Activated gamma-delta T cell treated with anti-CD3 and anti-CD28 coated beads, Interleukin-2, amount 50 U/mL, for 16 hours (primary cell): ENCODE results near the gene ST3GAL4.
A peak's percentile ranks its signal among the peaks of the same experiment; 100 is the strongest.

Source experiments
- DNase-seq: peaks from one replicate; pipeline ENCODE4 v3.0.0-alpha.2; 2020; ENCODE audit warnings: low read depth

The ST3GAL4 gene

DNA sequence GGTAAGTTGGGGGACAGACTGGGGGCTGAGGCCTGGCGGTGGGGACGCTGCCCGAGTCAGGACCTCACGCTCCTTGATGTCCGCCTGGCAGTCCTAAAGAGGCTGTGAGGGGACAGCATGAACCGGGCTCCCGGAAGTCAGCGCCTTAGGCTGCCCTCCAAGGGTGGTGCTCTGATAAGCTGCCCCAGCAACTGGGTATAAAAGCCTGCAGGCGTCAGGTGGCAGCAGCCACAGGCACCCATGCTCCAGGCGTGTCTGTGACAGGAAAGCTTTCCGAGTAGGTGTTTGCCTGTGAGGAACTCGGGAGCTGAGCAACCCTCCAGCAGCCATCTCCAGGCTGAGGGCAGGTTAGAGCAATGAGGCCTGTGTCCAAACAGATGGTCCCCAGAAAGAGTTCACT lies 53.0 kb downstream of the ST3GAL4 start:
- no peak for DNase-seq

DNA sequence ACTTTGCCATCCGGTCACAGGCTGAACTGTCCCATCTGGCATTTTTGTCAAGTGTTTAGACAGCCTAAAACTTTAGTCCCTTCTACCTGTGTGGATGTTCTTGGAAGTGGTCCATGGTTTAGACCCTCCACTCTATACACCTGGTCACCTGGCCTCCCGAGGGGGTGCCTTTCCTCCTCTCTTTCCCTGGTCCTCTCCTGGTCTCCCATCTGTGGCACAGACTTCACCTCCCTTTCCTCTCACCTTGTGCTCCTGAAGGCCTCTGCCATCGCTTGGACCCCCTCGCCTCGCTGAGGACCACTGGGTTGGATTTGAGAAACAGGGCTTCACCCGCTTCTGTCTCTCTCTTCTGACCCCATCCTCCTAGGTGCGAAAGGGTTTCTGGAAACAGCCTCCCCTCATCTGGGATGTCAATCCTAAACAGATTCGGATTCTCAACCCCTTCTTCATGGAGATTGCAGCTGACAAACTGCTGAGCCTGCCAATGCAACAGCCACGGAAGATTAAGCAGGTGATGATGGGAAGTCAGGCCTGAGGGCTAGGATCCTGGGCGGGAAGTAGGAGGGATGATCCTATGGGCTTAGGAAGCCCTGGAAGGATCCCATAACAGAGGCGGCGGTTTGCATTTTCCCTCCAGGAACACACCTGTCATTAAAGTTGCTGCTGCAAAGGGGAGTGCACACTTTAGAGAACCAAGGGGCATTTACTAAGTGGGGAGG lies 53.6 kb downstream of the ST3GAL4 start:
- no peak for DNase-seq

DNA sequence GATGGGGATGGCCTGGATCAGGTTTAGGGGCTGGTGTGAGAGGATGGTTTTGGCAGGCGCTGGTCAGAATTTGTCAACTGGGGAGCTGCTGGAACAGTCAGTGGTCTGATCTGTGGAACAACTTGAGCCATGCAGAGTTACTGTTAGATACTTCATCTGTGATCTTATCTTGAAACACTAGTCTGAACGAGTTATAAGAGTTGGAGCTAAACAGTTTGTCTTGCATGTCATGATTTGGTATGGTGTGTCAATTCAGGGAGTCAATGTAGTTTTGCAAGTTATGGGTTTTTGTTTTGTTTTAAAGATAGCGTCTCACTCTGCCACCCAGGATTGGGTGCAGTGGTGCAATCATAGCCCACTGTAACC lies 54.1 kb downstream of the ST3GAL4 start:
- DNase-seq: no peak

DNA sequence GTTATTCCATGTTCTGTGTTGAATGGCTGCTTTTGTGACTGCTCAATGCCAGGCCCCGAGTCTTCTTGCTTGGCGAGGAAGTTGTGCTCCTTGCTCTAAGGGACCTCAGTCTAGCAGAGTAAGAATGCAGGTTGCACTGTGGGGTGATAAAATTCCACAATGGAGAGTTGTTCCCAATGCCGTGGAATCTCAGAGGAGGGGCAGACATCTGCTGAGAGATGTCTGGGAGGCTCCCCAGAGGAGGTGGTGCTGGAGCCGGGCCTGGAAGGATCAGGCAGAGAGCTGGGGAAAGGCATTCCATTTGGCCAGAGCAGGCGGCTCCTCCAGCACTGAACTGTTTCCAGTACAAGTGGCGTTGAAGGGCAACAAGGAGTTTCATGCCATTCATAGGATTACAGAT lies 55.2 kb downstream of the ST3GAL4 start:
- DNase-seq: no peak

DNA sequence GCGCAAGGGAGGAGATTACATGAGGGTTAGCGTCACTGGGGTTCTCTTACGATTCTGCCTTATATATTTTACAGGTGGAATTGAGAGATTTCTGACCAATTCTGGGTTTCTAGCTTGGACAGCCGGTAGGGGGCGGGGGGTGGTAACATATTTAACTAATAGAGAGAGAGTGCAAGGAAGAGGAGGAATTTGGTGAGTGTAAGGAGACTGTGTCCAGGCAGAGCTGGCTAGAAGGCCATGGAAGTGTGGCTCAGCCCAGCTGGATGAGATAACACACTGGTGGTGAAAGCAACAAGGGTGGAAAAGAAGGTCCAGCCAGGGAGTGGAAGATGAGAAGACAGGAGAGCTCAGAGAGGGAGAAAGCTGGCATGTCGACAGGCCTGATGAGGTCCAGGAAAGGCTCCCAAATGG lies 56.5 kb downstream of the ST3GAL4 start:
- DNase-seq: no peak

DNA sequence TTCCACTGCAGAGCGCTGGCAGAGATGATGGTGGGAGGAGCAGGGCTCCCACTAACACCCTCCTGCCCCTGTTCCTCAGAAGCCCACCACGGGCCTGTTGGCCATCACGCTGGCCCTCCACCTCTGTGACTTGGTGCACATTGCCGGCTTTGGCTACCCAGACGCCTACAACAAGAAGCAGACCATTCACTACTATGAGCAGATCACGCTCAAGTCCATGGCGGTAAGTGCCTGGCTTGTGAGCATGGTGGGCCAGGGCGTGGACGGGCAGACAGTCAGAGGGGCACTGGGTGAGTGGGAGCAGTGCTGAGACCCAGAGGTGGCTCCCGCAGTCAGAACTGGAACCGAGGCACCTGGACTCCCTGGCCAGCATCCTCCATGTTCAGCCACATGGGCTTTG lies 57.9 kb downstream of the ST3GAL4 start:
- no peak for DNase-seq

DNA sequence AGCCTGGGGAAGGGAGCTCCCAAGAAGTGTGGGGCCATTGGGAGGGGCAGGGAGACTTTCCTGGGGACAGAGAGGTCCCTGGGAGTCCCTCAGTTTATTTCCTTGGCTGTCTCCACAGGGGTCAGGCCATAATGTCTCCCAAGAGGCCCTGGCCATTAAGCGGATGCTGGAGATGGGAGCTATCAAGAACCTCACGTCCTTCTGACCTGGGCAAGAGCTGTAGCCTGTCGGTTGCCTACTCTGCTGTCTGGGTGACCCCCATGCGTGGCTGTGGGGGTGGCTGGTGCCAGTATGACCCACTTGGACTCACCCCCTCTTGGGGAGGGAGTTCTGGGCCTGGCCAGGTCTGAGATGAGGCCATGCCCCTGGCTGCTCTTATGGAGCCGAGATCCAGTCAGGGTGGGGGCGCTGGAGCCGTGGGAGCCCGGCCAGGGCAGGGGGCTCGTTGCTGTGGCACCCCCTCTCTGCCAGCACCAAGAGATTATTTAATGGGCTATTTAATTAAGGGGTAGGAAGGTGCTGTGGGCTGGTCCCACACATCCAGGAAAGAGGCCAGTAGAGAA lies 58.4 kb downstream of the ST3GAL4 start:
- DNase-seq: no peak

DNA sequence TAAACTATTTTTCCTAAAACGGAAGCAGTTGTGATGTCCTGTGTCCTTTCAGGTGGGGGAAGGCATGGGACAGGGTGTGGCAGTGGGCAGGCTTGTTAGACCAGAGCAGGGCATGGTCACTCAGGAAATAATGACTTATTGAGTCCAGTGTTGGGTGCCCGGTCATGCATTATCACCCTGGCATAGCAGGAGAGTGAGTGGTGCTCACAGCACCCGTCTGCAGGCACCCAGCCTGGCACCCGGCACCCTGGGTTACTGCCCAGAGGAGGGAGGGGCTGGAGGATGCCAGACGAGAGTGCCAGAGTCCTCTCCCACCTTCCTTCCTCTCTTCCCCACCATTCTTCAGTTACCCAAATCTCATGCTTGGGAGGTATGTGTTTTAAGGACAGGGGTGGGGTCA lies 59.1 kb downstream of the ST3GAL4 start:
- DNase-seq: no peak

DNA sequence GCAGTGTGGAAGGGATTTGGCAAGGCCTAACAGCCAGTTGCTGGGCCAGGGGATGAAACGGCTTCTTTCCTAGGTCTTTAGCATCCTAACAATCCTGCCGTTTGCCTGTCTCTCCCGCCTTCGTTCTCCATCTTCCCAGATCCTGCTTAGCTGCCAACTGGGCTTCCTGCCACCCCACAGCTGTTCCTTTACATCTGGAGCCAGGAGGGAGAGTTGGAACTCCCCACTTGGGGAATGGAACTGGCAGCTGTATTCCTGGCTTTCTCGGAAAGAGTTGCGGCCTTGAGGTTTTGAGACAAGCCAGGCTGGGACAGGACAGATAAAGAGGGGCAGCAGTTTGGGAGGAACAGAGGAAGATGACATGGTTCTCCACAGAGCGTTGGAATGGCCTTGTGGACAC lies 59.6 kb downstream of the ST3GAL4 start:
- DNase-seq: no peak

DNA sequence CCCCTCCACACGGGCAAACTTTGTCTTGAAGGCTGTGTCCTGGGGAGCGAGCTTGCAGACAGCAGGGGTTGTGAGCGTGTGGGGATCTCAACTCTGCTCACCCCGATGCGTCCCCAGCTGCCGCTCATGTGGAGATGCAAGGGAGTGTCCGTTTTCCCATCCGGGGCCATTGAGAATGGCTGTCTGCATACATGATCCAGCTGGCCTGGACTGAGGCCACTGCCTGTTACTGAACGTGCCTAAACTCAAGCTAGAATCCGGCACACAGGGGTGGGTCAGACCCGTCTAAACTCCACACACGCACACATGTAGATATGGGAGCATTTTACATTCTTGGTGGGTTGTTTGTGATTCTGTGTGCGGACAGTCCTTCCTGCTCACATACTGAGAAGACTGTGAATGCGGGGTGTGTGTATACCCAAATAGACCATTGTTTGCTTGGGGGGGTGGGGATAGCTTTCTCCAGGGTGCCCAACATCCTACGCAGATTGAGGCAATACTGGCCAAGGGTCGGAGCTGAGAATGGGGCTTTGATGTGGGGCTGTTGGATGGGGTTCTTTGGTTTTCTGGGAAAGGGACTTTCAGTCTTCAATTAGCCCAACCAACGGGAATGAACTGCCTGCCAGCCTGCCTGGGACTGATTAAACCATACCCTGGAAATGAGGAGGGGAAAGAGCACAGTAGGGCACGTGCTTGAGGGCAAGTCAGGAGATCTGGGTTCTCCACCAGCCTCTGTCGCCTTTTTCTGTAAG lies 60.4 kb downstream of the ST3GAL4 start:
- no peak for DNase-seq

DNA sequence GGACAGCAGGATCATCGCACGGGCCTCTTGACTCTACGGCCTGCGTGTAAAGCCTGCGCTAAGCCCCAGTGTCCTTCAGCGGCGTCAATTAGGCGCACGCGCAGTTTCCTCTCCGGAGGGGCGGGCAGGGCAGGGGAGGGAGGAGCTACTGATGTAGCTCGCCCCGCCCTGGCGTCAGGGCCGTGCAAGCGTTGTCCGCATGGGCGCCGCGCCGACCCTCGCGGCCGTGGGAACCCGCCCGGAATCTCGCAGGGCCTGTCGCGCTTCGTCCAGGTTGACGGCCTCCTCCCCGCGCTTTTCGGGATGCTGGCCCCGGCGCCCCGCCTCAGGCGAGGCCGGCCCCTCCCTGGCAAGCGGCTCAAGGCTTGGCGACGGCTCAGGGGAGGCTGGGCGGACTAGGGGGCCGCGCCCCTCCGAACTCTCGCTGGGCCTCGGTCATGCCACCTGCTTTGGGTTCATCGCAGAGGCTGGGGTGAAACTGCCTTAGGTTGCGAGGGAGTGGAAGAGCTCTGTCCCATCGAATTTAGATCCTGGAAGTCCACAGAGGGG lies 61.1 kb downstream of the ST3GAL4 start:
- DNase-seq: peak; percentile 52

DNA sequence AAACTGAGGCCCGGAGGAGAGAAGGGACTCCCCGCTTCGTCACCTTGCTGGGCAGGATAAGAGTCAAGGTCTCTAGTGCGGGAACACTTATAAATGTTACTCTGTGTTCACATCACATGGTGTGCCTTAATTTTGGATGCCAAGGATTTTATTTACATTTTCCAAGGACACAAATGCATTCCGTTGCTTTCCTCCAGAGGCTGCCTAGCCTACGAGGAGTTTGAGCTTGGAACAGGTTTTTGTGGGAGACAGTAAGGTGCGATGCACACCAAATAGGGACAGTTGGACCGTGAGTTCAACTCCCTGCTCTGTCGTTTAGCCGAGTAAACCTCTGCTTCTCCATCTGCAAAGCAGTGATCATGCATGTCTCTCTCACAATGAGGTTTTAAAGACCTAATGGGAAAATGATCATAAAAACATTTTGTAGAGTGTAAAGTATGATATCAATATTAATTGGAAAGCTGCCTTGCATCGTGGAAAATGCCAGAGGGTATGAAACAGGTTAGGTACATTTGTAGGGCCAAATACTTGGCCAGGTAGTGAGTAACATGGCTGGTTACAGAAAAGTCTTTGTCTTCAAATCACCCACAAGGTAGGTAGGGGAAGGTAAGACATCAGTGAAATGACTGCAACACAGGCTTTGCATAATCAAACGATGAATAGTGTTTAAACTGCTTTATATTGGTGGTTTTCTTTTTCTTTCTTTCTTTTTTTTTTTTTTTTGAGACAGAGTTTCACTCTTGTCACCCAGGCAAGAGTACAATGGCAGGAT lies 61.8 kb downstream of the ST3GAL4 start:
- no peak for DNase-seq

DNA sequence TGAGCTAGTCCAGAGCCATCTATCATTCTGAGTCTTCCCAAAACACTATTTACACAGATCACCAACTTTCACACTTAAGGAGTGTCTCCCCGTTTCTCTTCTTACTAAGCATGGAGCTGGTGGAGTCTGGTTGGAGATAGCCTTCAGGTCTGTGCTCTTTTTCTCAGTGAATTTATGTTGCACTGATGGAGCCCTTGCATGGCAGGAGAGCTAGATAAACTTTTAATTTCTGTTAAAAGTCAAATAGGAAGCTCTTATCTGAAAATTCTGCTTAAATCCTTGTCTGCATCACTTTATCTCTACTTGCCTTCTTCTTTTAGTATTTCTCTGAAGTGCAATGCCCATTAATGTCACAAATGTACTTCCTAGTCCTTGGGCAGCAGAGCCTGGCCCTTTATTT lies 63.4 kb downstream of the ST3GAL4 start:
- no peak for DNase-seq

DNA sequence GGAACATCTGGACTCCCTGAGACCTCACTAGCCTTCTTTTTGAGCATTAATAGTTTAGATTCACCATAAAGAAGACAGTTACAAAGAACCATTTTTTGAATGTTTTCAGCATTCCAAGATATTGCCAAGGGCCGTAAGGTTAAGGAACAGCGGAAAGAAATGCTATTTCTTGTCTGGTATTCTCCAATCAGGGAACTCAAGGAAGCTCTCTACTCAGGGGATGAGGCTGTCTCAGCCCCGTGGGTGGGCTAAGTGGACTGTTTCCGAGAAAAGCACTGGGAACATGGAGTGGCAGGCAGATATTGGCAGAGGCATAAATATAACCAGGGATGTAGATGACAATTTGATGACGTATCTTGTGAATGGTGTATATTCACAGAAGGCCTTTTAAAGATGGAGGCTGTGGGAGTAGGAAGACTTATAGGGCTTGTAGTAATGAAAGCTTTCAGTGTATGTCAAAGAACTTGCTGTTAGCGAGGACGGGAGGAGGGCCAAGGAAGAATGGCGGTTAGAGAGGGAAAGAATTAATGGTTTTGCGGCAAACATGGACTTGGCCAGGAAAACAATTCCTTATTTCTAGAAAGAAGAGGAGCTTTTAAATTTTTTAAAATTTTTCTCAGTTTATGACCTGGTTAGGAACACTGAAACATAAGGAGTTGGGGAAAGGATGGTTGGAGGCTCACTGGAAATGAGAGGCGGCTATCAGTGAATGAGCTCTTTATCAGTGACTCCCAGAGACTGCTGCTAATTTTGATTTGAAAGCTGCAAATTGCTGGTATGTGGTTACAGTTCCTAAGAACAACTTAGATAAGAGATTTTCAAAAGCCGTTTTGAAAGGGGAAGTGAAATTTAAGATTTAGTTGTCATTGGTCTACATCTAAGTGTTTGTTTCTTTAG lies 64.6 kb downstream of the ST3GAL4 start:
- no peak for DNase-seq

DNA sequence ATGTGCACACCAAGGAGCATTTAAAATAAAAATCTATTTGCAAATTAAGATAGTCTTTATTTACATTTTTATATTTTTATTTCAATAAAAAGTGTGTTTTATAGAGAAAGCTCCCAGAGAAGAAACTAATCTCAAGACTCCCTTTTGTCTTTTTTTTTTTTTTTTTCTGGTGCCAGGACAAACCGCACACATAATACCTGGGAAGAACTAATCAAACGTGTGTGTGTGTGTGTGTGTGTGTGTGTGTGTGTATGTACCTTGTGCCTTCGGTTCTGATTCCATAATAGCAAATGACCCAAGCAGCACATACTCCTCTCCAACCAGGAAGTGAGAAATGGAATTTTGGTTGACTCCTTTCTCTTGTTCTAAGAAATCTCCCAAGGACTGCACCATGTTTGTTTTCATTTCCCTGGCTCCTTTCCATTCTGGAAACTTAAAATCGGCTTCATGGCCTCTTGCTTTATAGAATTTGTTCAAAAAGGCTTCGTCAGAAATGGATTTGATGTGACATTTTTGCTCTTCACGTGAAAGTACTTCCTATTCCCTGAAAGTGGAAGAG lies 65.3 kb downstream of the ST3GAL4 start:
- DNase-seq: no peak

DNA sequence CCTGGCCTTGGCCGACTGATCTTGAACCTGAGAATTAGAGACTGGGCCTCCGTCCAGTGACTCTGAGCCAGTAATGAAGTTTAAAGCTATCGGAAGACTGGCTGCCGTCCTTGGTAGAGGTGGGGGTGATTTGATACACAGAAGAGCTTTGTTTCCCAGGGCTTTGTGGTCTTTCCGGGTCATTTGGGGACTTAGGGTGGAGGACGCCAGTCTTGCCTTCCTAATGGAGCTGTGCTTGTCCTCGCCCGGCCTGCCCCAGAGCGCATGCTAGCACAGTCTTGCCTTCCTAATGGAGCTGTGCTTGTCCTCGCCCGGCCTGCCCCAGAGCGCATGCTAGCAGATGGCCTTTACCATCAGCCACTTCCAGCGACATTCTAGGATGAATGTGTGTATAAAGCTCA lies 65.8 kb downstream of the ST3GAL4 start:
- no peak for DNase-seq

DNA sequence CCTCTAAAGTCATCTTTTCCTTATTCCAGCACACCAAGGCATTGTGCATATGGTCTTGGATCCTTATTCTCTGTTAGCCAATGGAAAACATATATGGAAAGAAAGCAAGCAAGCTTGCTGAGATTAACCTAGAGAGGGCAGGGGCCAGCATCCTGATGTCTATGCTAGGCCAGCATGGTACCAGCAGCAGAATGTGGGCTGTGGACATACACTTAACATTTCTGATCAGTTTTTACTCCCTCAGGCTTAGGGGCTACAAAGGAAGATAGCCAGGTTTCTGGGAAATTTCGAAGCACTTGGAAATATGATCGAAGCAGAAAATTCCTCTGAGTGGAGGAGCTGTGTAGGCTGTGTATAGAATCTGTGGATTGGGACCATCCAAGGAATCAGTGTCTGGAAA lies 67.0 kb downstream of the ST3GAL4 start:
- no peak for DNase-seq

DNA sequence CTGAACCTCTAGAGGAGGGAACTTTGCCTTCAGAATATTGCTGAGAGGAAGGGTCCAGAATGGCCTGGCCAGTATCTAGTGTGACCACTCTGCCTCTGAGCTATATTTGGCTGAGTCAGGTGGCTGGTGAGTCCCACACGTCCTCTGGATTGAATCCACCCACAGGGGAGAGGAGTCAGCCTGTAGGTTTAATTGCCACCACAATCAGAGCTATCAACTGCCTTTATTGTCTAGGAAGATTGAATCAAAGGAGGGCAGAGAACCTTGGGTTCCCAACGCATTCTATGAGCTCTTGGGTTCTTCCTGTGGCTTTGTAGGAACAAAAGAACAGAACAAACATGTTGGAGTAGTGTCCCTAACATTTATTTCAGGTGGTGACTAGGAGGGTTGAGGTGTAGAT lies 67.7 kb downstream of the ST3GAL4 start:
- DNase-seq: no peak

DNA sequence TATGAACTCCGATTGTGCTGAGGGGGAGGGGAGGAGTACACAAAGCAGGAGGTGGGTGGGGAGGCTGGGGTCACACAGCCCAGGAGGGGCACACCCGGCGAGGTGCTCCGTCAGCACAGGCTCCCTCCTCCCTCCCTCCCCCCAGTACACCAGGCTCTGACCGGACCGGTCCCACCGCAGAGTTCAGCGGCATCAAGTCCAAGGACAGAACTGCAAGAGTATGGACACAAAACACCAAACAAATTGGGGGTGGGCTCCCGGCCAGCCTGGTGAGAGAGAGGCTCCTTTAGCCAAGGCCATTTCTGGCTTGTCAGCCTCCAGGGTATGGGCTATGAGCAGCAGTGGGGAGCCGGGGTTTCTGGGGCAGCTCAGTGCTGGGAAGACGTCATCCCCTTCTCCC lies 68.3 kb downstream of the ST3GAL4 start:
- no peak for DNase-seq

DNA sequence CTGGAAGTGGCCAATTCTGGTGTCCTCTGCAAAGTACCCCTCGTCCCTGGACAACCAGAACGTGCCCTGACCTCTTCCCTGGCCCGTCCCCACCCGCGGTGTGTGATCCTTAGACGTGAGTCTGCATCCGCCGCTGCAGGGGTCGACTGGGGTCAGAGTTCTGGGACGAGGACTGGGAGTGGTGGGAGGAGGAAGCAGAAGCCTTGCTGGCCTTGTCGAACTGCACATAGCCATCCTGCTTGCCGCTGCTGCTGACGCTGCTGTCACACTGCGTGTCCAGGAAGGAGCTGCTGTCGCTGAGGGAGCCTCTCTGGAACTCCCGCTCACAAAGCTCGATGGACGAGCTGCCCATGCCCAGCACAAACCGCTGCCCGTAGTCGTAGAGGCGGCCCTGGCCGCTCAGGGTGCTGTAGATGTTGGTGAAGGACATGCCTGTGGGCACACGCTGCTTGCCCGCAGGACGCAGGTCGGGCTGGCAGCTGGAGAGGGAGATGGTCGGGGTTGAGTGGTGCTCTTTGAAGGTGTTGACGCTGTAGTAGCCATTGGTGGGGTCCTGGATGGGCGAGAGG lies 69.1 kb downstream of the ST3GAL4 start:
- DNase-seq: no peak

DNA sequence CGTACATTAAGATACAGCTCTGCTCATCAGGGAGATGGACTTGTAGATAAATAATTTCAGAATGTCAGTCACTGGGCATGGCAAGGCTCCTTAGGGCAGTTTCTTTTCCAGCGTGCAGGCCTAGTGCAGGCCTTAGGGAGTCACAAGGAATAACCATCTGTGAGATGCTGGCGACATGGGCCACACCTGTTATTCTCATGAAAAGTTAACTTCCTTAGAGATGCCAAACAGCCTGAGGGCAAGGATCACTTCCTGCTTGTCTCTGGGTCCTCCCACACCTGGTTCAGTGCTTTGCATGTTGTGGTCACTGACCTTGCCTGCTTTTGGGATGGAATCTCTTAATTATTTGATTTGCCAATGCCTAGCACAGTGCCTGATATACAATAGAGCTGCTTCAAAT lies 70.6 kb downstream of the ST3GAL4 start:
- DNase-seq: no peak
